HEK293 (cell line): ENCODE measurements around the gene VKORC1.

ENCODE experiments used
- CTCF ChIA-PET: fragments of 350-600 bp; formaldehyde crosslinking; extraction: SDS; loops from one replicate; lab custom pipeline; 2021; ENCODE audit warnings: antibody characterized with exemption; lab: Yijun Ruan, JAX
- POLR2A ChIA-PET: fragments of 300-600 bp; formaldehyde crosslinking; extraction: SDS; loops from one replicate; lab custom pipeline; 2020; ENCODE audit warnings: antibody characterized with exemption, inconsistent platforms; lab: Yijun Ruan, JAX
- H3K27ac ChIP-seq: fragments of 200-500 bp; sonication (Bioruptor generic); 2 replicates; pipeline ENCODE4 v1.5.1; 2014; ENCODE audit warnings: low read depth, low read length, control low read depth, inconsistent platforms; ENCODE audit errors: extremely low read depth
- H3K36me3 ChIP-seq, 2 experiments: fragments of 200-500 bp in 1 of 2; sonication (Bioruptor generic) in 1 of 2; 1 replicate in 1 of 2; 2 replicates in 1 of 2; pipeline ENCODE4 v1.5.1; 2014 to 2017; ENCODE audit warnings: inconsistent platforms in 2 of 2, low read length in 2 of 2; ENCODE audit not compliant: control insufficient read depth in 2 of 2, insufficient read depth in 1 of 2
- H3K4me1 ChIP-seq: fragments of 200-500 bp; sonication (Bioruptor generic); 2 replicates; pipeline ENCODE4 v1.5.1; 2014; ENCODE audit warnings: mild to moderate bottlenecking, low read length, inconsistent platforms; ENCODE audit not compliant: control insufficient read depth, insufficient read depth
- H3K4me3 ChIP-seq: 2 replicates; pipeline ENCODE4 v1.5.1; 2011; ENCODE audit warnings: low read depth, mild to moderate bottlenecking, control low read depth, low read length, moderate library complexity
- H3K9me3 ChIP-seq: fragments of 200-500 bp; sonication (Bioruptor generic); 2 replicates; pipeline ENCODE4 v1.5.1; 2014; ENCODE audit warnings: low read depth, low read length, inconsistent platforms; ENCODE audit not compliant: control insufficient read depth, insufficient read depth
- EGR2 ChIP-seq: fragments of 450-650 bp; formaldehyde crosslinking; IDR thresholded peaks from 2 replicates; pipeline ENCODE4 v1.5.1; 2016; ENCODE audit warnings: low read depth, missing biosample characterization, missing genetic modification characterization
- GFI1B ChIP-seq: fragments of 450-650 bp; formaldehyde crosslinking; IDR thresholded peaks from 2 replicates; pipeline ENCODE4 v1.5.1; 2016; ENCODE audit warnings: missing biosample characterization, missing genetic modification characterization
- GLI4 ChIP-seq: fragments of 450-650 bp; formaldehyde crosslinking; IDR thresholded peaks from 2 replicates; pipeline ENCODE4 v1.5.1; 2016; ENCODE audit warnings: missing biosample characterization, missing genetic modification characterization
- OSR2 ChIP-seq: fragments of 450-650 bp; formaldehyde crosslinking; IDR thresholded peaks from 2 replicates; pipeline ENCODE4 v1.5.1; 2016; ENCODE audit warnings: missing biosample characterization, missing genetic modification characterization
- WT1 ChIP-seq: fragments of 450-650 bp; formaldehyde crosslinking; IDR thresholded peaks from 2 replicates; pipeline ENCODE4 v1.5.1; 2016; ENCODE audit warnings: missing biosample characterization, missing genetic modification characterization
- ZBTB11 ChIP-seq: fragments of 450-650 bp; formaldehyde crosslinking; conservative IDR thresholded peaks from 2 replicates; pipeline ENCODE4 v1.5.1; 2016; ENCODE audit warnings: low read depth, missing biosample characterization, missing genetic modification characterization
- ZBTB17 ChIP-seq: fragments of 450-650 bp; formaldehyde crosslinking; IDR thresholded peaks from 2 replicates; pipeline ENCODE4 v1.5.1; 2016; ENCODE audit warnings: missing biosample characterization, missing genetic modification characterization
- ZBTB21 ChIP-seq: fragments of 450-650 bp; formaldehyde crosslinking; IDR thresholded peaks from 2 replicates; pipeline ENCODE4 v1.5.1; 2017; ENCODE audit warnings: missing biosample characterization, missing genetic modification characterization
- ZBTB49 ChIP-seq: fragments of 450-650 bp; formaldehyde crosslinking; IDR thresholded peaks from 2 replicates; pipeline ENCODE4 v1.5.1; 2016; ENCODE audit warnings: missing biosample characterization, missing genetic modification characterization, low read depth
- ZNF10 ChIP-seq: fragments of 450-650 bp; formaldehyde crosslinking; IDR thresholded peaks from 2 replicates; pipeline ENCODE4 v1.5.1; 2017; ENCODE audit warnings: missing biosample characterization, missing genetic modification characterization
- ZNF121 ChIP-seq: fragments of 450-650 bp; formaldehyde crosslinking; IDR thresholded peaks from 2 replicates; pipeline ENCODE4 v1.5.1; 2016; ENCODE audit warnings: missing biosample characterization, missing genetic modification characterization
- ZNF140 ChIP-seq: fragments of 450-650 bp; formaldehyde crosslinking; IDR thresholded peaks from 2 replicates; pipeline ENCODE4 v1.5.1; 2016; ENCODE audit warnings: missing biosample characterization, missing genetic modification characterization
- ZNF148 ChIP-seq: fragments of 450-650 bp; formaldehyde crosslinking; IDR thresholded peaks from 2 replicates; pipeline ENCODE4 v1.5.0; 2017; ENCODE audit warnings: missing biosample characterization, missing genetic modification characterization, borderline replicate concordance
- ZNF157 ChIP-seq: fragments of 450-650 bp; formaldehyde crosslinking; IDR thresholded peaks from 2 replicates; pipeline ENCODE4 v1.5.1; 2016; ENCODE audit warnings: missing biosample characterization, missing genetic modification characterization
- ZNF175 ChIP-seq: fragments of 450-650 bp; formaldehyde crosslinking; IDR thresholded peaks from 2 replicates; pipeline ENCODE4 v1.5.1; 2016; ENCODE audit warnings: missing biosample characterization, missing genetic modification characterization
- ZNF24 ChIP-seq: fragments of 450-650 bp; formaldehyde crosslinking; IDR thresholded peaks from 2 replicates; pipeline ENCODE4 v1.5.1; 2016; ENCODE audit warnings: missing biosample characterization, missing genetic modification characterization
- ZNF292 ChIP-seq: fragments of 450-650 bp; formaldehyde crosslinking; IDR thresholded peaks from 2 replicates; pipeline ENCODE4 v1.5.1; 2016; ENCODE audit warnings: low read depth, missing biosample characterization, missing genetic modification characterization, borderline replicate concordance
- ZNF311 ChIP-seq: fragments of 450-650 bp; formaldehyde crosslinking; IDR thresholded peaks from 2 replicates; pipeline ENCODE4 v1.5.1; 2017; ENCODE audit warnings: missing biosample characterization, missing genetic modification characterization, borderline replicate concordance
- ZNF341 ChIP-seq: fragments of 450-650 bp; formaldehyde crosslinking; IDR thresholded peaks from 2 replicates; pipeline ENCODE4; 2016; ENCODE audit warnings: low read depth, missing biosample characterization, missing genetic modification characterization
- ZNF530 ChIP-seq: fragments of 450-650 bp; formaldehyde crosslinking; IDR thresholded peaks from 2 replicates; pipeline ENCODE4 v1.5.1; 2016; ENCODE audit warnings: low read depth, missing biosample characterization, missing genetic modification characterization
- ZNF549 ChIP-seq: fragments of 450-650 bp; IDR thresholded peaks from 2 replicates; pipeline ENCODE4 v1.5.1; 2018; ENCODE audit warnings: missing biosample characterization, missing genetic modification characterization, mild to moderate bottlenecking, inconsistent platforms, moderate library complexity
- ZNF610 ChIP-seq: fragments of 450-650 bp; formaldehyde crosslinking; IDR thresholded peaks from 2 replicates; pipeline ENCODE4 v1.5.1; 2016; ENCODE audit warnings: missing biosample characterization, missing genetic modification characterization, borderline replicate concordance
- TF ChIP-seq, protein P1 (sequence below): fragments of 450-650 bp; IDR thresholded peaks from 2 replicates; pipeline ENCODE4 v1.5.1; 2018; ENCODE audit warnings: missing biosample characterization, missing genetic modification characterization

The VKORC1 gene

GRCh38 chr16:31073970-31074813 lies 20.4 kb downstream of the VKORC1 start, which contains the start of the genes ZNF646 and ZNF668 (continued):
- TF ChIP-seq ZBTB49 (no peak), ZNF530 (no peak), ZNF549 (tag by site-specific recombination) (no peak), ZNF148 (no peak), ZBTB17 (tag by site-specific recombination) (peak; percentile 91), WT1 (tag by site-specific recombination) (no peak; the same call in 1 of the 2 replicates), ZNF157 (tag by site-specific recombination) (no peak), ZNF121 (tag by site-specific recombination) (no peak), ZNF311 (tag by site-specific recombination) (no peak), EGR2 (peak; percentile 26), ZNF24 (tag by site-specific recombination) (peak; percentile 78), ZNF175 (no peak), ZBTB21 (tag by site-specific recombination) (peak; percentile 82), ZNF292 (no peak), ZNF10 (tag by site-specific recombination) (peak; percentile 10; the same call in 1 of the 2 replicates), GLI4 (no peak)
- TF ChIP-seq, protein P1, sequence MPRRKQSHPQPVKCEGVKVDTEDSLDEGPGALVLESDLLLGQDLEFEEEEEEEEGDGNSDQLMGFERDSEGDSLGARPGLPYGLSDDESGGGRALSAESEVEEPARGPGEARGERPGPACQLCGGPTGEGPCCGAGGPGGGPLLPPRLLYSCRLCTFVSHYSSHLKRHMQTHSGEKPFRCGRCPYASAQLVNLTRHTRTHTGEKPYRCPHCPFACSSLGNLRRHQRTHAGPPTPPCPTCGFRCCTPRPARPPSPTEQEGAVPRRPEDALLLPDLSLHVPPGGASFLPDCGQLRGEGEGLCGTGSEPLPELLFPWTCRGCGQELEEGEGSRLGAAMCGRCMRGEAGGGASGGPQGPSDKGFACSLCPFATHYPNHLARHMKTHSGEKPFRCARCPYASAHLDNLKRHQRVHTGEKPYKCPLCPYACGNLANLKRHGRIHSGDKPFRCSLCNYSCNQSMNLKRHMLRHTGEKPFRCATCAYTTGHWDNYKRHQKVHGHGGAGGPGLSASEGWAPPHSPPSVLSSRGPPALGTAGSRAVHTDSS (tag by site-specific recombination): no peak
- TF ChIP-seq, all 188 proteins: peak for 63

DNA sequence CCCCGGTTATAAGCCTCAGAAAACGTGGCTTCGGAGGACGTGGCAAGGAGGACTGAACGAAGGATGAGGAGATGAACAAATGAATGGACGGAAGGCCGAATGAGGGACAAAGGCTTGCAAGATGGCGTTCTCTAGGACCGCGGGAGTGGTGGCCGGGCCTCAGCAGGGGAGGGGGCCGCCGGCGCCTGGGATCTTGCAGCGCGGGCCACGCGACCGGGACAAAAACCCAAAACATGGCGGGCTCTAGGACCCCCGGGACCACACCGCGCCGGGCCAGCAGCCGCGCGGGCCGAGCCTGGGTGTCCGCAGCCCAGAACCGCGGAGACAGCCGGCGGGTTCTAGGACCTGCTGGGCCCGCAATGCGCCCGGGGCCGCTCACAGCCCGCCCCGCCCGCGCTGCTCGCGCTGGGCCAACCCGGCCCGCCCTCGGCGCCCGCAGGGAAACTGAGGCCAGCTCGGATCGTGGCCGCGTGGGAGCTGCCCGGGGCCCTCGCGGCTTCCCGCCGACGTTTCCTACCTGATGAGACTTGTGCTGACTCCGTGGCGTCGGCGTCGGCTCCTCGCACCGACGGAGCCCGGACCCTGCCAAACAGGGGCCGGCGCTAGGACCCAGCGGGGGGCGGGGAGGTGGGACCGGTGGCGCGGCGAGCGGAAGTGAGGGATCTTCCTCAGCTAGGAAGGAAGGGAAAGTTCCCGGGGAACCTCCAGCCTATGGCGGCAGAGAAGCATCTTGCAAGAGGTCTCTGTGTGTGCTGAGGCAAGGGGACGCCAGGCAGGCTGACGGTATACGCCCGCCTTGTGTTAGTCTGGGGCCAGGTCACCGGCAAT lies 21.2 kb downstream of the VKORC1 start:
- POLR2A ChIA-PET: interaction anchor here (0.5 to 3.9 kb wide), 23 partner anchors 9 to 387 kb away, joined by 3 to 52 read pairs (median 4); partner anchors contain the start of genes ARMC5, FUS, HSD3B7 and KAT8
- TF ChIP-seq ZNF610 (tag by site-specific recombination) (no peak), ZNF549 (tag by site-specific recombination) (no peak), OSR2 (tag by site-specific recombination) (0 out of 2 replicates have a peak, but pooled peaks have one; percentile 15), ZNF341 (tag by site-specific recombination) (peak; percentile 65), ZNF311 (tag by site-specific recombination) (no peak), ZNF140 (tag by site-specific recombination) (no peak), ZBTB11 (tag by site-specific recombination) (no peak; the same call in 1 of the 2 replicates), GFI1B (no peak)

More for the DNA sequence above, 21.2 kb downstream of the VKORC1 start:
- H3K4me1 ChIP-seq: no peaks in the 10 kb centered on the region
- H3K36me3 ChIP-seq: peaks cover 0 to 28% of the 10 kb centered on the region in 2 experiments; a peak in 1 of 3 replicates
- H3K9me3 ChIP-seq: no peaks in the 10 kb centered on the region
- H3K27ac ChIP-seq: peak overlapping the region; percentile 83
- CTCF ChIA-PET: interaction anchor here (1.0 to 1.6 kb wide), 3 partner anchors 69 to 88 kb away, joined by 3 to 11 read pairs (median 4); partner anchors contain the start of gene HSD3B7
- peak overlapping the region; percentile 93 for H3K4me3 ChIP-seq
